ENCODE results near the gene DUOX1.

DNA sequence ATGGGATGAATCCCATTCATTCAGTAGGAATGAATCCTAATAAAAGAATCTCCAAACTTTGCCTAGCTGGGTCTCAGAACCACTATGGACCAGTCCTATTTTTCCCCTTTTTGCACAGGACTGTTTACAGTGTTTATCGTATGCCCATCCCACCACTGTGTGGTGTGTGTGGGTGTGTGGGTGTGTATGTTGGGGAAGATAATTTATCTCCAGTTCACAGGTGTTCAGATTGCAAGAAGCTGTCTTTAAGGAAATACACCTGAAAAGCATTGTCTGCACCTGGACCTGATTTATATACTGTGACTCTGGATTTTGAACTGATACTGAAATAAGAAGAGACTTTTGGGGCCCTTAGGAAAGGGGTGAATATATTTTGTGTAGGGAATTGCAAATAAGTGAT lies 82.7 kb downstream of the DUOX1 start:
- no peak for TF ChIP-seq ZNF274 (IDR thresholded peaks at IDR 0.05; ENCODE audit: low read depth, low read length)
- no peak for TF ChIP-seq SUZ12 (IDR thresholded peaks at IDR 0.05; ENCODE audit: extremely low read depth, insufficient read depth, insufficient read length)
